ENCODE data around the gene IPCEF1. TPM values are rescaled to one million over a fixed set of nuclear protein-coding genes. Genes with fewer than 3 reads are reported as not detected.

IPCEF1 gene
- total and polyA plus RNA-seq, 2 of the 4 experiments (the other 2 are of a cell fraction): under 0.01 to 0.03 TPM

DNA sequence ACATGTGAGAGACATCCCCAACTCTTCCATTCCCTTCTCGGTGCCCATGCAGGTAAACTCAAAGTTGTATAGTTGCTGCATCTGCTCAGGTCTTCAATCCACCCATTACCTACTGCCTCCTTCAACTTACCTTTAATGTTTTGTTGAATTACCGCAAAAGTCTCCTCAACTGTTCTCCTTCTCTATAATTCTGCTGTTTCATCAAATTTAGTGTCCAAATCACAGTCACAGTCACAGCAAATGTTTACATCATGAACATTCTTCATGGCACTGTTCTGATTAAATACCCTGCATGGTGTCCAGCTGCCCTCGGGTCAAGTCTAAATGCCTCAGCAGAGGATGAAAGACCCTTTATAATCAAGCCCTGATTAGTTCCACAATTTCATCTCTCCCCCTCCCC lies 130.1 kb downstream of the IPCEF1 start:
- Histone ChIP-seq H3K9me3 (ENCODE audit: control insufficient read depth, insufficient read depth, low read length) (no peaks in the 10 kb centered on the region), H3K27me3 (ENCODE audit: control insufficient read depth, insufficient read depth, low read length) (no peaks in the 10 kb centered on the region), H3K36me3 (ENCODE audit: control insufficient read depth, insufficient read depth, low read length) (no peaks in the 10 kb centered on the region), H2AK5ac (ENCODE audit: low read depth, low read length) (no peak overlapping the region), H3K9me1 (ENCODE audit: insufficient read depth, low read length) (no peaks in the 10 kb centered on the region), H4K8ac (ENCODE audit: low read depth in 2 of 2, low read length in 2 of 2) (no peak overlapping the region), H3K4me2 (ENCODE audit: low read depth, low read length) (no peak overlapping the region), H3K56ac (ENCODE audit: extremely low read depth, insufficient read depth, low read length) (no peak overlapping the region), H4K91ac (ENCODE audit: insufficient read depth, low read depth, low read length) (no peak overlapping the region), H2AK9ac (replicated peaks; ENCODE audit: low read depth, low read length, poor library complexity) (no peak overlapping the region), H3K18ac (ENCODE audit: low read depth, low read length) (no peak overlapping the region), H2AFZ (replicated peaks; ENCODE audit: low read length, poor library complexity) (no peak overlapping the region), H2BK5ac (ENCODE audit: low read depth, low read length, poor library complexity, severe bottlenecking) (no peak overlapping the region), H3K4ac (ENCODE audit: low read depth, low read length) (no peak overlapping the region), H2BK15ac (ENCODE audit: low read depth, low read length) (no peak overlapping the region), H4K20me1 (ENCODE audit: insufficient read depth, low read length) (no peaks in the 10 kb centered on the region), H3K4me1 (ENCODE audit: control insufficient read depth, insufficient read depth, low read length) (no peaks in the 10 kb centered on the region), H3K14ac (replicated peaks; ENCODE audit: low read depth, low read length) (no peak overlapping the region), H3K9ac (ENCODE audit: low read depth, low read length) (no peak overlapping the region), H3K79me1 (ENCODE audit: low read depth in 1 of 2, low read length in 2 of 2) (no peaks in the 10 kb centered on the region), H2BK20ac (ENCODE audit: low read depth, low read length) (no peak overlapping the region), H4K5ac (ENCODE audit: low read depth, low read length) (no peak overlapping the region), H3K27ac (ENCODE audit: insufficient read depth, low read length) (no peak overlapping the region), H2BK120ac (ENCODE audit: low read depth, low read length) (no peak overlapping the region), H3K23ac (ENCODE audit: low read depth, low read length) (no peak overlapping the region), H3K4me3 (ENCODE audit: insufficient read depth, low read depth, low read length) (no peak overlapping the region)
- ChIA-PET POLR2A (ENCODE audit: unreplicated experiment) (no interaction called here), CTCF (no interaction called here)
- in situ Hi-C loops (cut with MboI; ENCODE audit: low sequenced_read_pairs) (no loop called here), intact Hi-C loops (cut with micrococcal nuclease) (no loop called here), dilution Hi-C loops (cut with HindIII; ENCODE audit: low sequenced_read_pairs, unreplicated experiment) (no loop called here)
- DNase-seq: no peak
- WGBS, 2 experiments (ENCODE audit: extremely low coverage in 2 of 2, insufficient read length in 1 of 2): 88% methylated on average over 1 of the region's 3 CpGs; no CpG with 5 or more reads in 1 of the 2 experiments
- ATAC-seq (ENCODE audit: low read depth): no peak
- no TSS peak for BruUV-seq (replicated peaks)
- TF ChIP-seq RFX5 (IDR thresholded peaks at IDR 0.05; ENCODE audit: low read depth, low read length) (no peak), CEBPB (IDR thresholded peaks at IDR 0.05; ENCODE audit: low read depth, low read length) (no peak)
